GM19035 (cell line): ENCODE results near the gene GRIK3.

Source experiments
- ATAC-seq: cut with Tn5 transposase; IDR thresholded peaks from one replicate; pipeline ENCODE4 v1.9.1; 2021; ENCODE audit not compliant: unreplicated experiment

Gene GRIK3

GRCh38 chr1:37047542-37047941 lies 13.2 kb upstream of the GRIK3 start:
- ATAC-seq: no peak

GRCh38 chr1:37043101-37043500 lies 8.8 kb upstream of the GRIK3 start:
- ATAC-seq: no peak

DNA sequence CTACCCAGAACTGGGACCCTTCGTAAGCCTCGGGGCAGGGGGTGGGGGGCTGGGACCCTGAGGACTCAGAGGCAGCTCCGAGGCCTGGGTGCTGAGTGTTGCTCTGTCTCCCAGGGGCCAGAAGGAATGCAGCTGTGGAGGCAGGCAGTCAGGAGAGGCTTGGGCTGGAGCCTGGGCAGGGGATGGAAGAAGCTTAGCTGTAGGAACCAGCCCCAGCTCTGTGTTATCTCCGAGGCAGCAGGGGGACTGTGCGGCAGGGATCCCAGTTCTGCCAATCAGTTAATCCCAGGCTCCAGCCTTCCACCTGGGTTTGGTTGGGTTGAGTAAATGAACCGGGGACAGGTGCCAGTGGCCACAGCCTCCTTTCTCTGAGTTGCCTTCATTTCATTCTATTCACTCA lies 8.2 kb upstream of the GRIK3 start:
- no peak for ATAC-seq

GRCh38 chr1:37041483-37041882 lies 7.2 kb upstream of the GRIK3 start:
- no peak for ATAC-seq

DNA sequence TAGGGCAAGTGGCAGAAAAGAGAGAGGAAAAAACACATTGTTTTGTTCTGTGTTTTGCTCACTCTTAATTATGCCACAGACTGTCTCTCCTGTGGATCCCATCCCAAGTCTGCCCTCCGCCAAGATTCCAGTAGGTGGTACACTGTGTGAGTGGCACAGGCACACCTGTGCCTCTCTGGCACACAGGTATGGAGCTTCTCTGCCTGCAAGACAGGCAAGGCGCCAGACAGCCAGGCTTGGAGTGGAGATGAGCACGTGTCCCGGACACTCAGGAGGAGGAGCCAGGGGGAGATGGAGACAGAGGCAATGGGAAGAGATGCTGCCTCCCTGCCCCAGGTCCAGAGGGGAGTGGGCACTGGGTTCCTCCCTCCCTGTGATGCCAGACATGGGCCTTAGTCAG lies 6.5 kb upstream of the GRIK3 start:
- no peak for ATAC-seq

- ATAC-seq: no peak
These were observed 5.9 kb upstream of the GRIK3 start for GRCh38 chr1:37040261-37040660.

- no peak for ATAC-seq
These were observed 4.1 kb upstream of the GRIK3 start for GRCh38 chr1:37038227-37039093.

DNA sequence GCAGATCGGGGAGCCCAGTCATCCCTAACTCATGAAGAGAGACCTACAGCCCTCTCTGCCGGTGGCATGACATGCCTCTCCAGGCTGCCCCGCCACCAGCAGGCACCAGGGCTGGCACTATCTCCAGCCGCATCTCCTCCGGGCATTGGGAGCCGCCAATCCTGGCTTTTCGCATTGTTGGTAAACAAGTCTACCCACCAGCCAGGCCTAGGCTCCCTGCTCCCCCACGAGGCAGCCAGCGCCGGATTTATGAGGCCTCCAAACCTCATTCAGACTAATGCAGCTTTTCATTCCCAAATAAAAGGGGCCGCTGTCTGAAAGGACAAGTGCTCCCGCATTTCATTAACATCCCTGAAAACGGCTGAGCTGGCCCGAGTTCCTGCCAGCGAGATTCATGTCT lies 3.4 kb upstream of the GRIK3 start:
- ATAC-seq: no peak

DNA sequence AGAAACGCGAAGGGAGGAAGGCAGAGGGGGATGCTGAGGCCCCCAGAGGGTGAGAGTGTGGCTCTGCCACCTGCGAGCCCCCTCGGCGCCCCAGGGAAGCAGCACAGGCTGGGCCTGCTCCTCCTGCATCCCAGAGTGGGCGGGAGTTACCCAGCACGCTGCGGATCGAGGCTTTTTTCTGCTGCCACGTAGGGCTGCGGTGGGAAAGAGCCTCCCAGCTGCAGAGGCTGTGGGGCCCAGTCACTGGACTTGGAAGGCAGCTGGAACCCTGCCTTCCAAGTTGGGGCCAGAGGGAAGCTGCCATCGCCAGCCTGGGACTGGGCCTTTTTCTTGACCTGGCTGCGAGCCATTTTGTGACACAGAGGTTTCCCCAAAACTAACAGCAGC lies 2.3 kb upstream of the GRIK3 start:
- ATAC-seq: no peak

- ATAC-seq: no peak
These were observed 1.7 kb upstream of the GRIK3 start for GRCh38 chr1:37035796-37036666.

GRCh38 chr1:37035014-37035691 lies 838 bp upstream of the GRIK3 start:
- no peak for ATAC-seq

- no peak for ATAC-seq
These were observed 787 bp downstream of the GRIK3 start for GRCh38 chr1:37033355-37034101.

DNA sequence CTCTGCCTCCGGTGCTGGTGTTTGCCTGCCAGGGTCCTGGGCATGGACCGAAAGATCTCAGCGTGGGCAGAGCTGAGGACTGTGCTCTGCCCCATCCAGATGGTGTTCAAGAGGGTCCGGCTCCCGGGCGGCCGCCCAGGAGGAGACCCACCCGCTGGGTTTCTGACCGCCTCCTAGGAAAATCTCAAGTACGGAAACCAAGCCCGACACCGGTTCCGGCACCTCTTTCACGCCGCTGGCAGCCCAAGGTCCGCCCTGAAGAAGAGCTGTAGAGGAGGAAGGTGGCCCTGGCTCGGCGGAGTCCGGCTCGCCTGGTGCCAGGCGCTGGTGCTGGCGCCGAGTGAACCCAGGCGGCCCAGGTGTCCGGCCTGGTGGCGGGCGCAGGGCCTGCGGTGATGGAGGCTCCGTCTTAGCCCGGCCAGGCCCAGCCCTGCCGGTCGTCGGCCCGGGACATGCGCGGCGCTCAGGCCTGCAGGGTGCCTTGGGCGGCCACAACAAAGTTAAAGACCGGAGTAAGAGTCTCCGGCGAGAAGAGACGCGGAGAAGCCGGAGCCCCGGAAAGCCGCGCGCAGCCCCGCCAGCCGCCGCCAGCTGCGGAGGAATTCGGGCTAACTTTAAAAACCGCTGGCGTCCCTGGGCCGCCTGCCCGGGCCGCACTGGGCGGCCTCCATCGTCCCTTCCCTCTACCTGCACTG lies 1.5 kb downstream of the GRIK3 start:
- ATAC-seq: no peak

GRCh38 chr1:37031871-37032270 lies 2.4 kb downstream of the GRIK3 start:
- ATAC-seq: no peak

GRCh38 chr1:37031429-37031828 lies 2.9 kb downstream of the GRIK3 start:
- no peak for ATAC-seq

GRCh38 chr1:37028981-37029617 lies 5.2 kb downstream of the GRIK3 start:
- ATAC-seq: no peak

DNA sequence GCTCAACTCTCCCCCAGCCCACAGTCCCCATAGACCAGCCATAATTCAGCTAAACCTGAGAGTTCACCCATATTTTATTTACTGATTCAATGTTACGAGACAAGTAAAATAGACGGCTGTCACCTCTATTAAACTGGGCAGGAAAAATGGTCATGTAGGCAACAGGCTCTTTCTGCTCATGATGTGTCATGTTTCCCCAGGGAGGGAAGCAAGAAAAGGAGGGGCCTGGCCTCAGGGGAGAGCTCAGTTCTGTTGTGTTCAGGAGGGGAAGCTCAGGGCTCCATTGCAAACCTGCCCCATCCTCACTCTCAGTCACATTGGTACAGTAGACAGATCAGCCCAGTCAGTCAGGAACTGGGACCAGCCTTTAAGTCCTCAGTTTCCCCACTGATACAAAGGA lies 12.8 kb downstream of the GRIK3 start:
- ATAC-seq: no peak

GRCh38 chr1:37020653-37021277 lies 13.6 kb downstream of the GRIK3 start:
- ATAC-seq: no peak

GRCh38 chr1:37018510-37018909 lies 15.8 kb downstream of the GRIK3 start:
- ATAC-seq: no peak
